K562 (cell line): ENCODE measurements around the gene ARMC6. TPM values are rescaled to one million over a fixed set of nuclear protein-coding genes. Genes with fewer than 3 reads are reported as not detected.
A peak's percentile ranks its signal among the peaks of the same experiment; 100 is the strongest.

Experiments
- CREBBP ChIP-seq: IDR thresholded peaks from one replicate; pipeline ENCODE4 v1.6.1; 2012; ENCODE audit warnings: low read depth, mild to moderate bottlenecking, control low read depth, inconsistent platforms, low read length
- FOS ChIP-seq: IDR thresholded peaks from 3 replicates; pipeline ENCODE4 v1.6.1; 2011; ENCODE audit not compliant: insufficient read length; ENCODE audit errors: extremely low read depth
- GABPB2 ChIP-seq: fragments of 250-450 bp; sonication (Bioruptor Pico); conservative IDR thresholded peaks from 2 replicates; pipeline ENCODE4 v1.5.1; 2021; ENCODE audit warnings: mild to moderate bottlenecking
- GATAD2A ChIP-seq: fragments of 450-650 bp; IDR thresholded peaks from 2 replicates; pipeline ENCODE4 v1.6.1; 2017
- KLF6 ChIP-seq: fragments of 250-450 bp; sonication (Bioruptor Pico); IDR thresholded peaks from 2 replicates; pipeline ENCODE4 v1.4.0; 2020; ENCODE audit warnings: mild to moderate bottlenecking, moderate library complexity, borderline replicate concordance
- MBD1 ChIP-seq: fragments of 250-450 bp; sonication (Bioruptor Pico); IDR thresholded peaks from 2 replicates; pipeline ENCODE4 v1.8.0; 2022; ENCODE audit warnings: inconsistent platforms
- MITF ChIP-seq: IDR thresholded peaks from 2 replicates; pipeline ENCODE4 v1.6.1; 2014; ENCODE audit warnings: antibody characterized with exemption
- MTF1 ChIP-seq: fragments of 250-450 bp; sonication (Bioruptor Pico); IDR thresholded peaks from 2 replicates; pipeline ENCODE4 v1.9.0; 2021; ENCODE audit warnings: moderate library complexity, mild to moderate bottlenecking, inconsistent platforms, borderline replicate concordance
- NRF1 ChIP-seq, 2 experiments: fragments of 450-650 bp; IDR thresholded peaks in 1 of 2; conservative IDR thresholded peaks in 1 of 2; 2 replicates each; pipeline ENCODE4 v1.6.1; 2014; ENCODE audit warnings: mild to moderate bottlenecking in 2 of 2
- POLR2H ChIP-seq: IDR thresholded peaks from 2 replicates; pipeline ENCODE4 v1.6.1; 2016; ENCODE audit warnings: missing genetic modification characterization, low read depth, mild to moderate bottlenecking, control low read depth, missing compliant biosample characterization, moderate library complexity
- SAFB ChIP-seq: fragments of 200-400 bp; formaldehyde crosslinking; IDR thresholded peaks from 2 replicates; pipeline ENCODE4 v1.6.1; 2017; ENCODE audit warnings: low read depth, low read length, borderline replicate concordance
- SLC30A9 ChIP-seq: fragments of 250-450 bp; sonication (Bioruptor Pico); IDR thresholded peaks from 2 replicates; pipeline ENCODE4 v1.8.0; 2022; ENCODE audit warnings: mild to moderate bottlenecking, moderate library complexity
- ZBTB12 ChIP-seq: fragments of 250-450 bp; sonication (Bioruptor Pico); IDR thresholded peaks from 2 replicates; pipeline ENCODE4 v1.4.0; 2020
- ZNF224 ChIP-seq: sonication (generic); formaldehyde crosslinking; IDR thresholded peaks from 2 replicates; pipeline ENCODE4 v1.8.0; 2022; ENCODE audit warnings: mild to moderate bottlenecking, missing genetic modification reagents
- ZNF263 ChIP-seq: sonication (generic); formaldehyde crosslinking; IDR thresholded peaks from 2 replicates; pipeline ENCODE4 v1.8.0; 2022; ENCODE audit warnings: mild to moderate bottlenecking, missing genetic modification reagents, borderline replicate concordance
- ZNF609 ChIP-seq: sonication (generic); formaldehyde crosslinking; IDR thresholded peaks from 2 replicates; pipeline ENCODE4 v1.8.1; 2023; ENCODE audit warnings: missing genetic modification reagents, mild to moderate bottlenecking, borderline replicate concordance
- polyA plus RNA-seq, 8 experiments: library from polyadenylated mRNA; depleted of rRNA in 4 of 8; stranded (reverse) in 5 of 8; unstranded in 3 of 8; fragments of >200 nt; fragmentation: Nextera tagmentation in 2 of 8; fragmentation: Illumina TruSeq in 1 of 8; extraction: Ambion mirVana in 2 of 8; extraction: Trizol in 1 of 8; gene quantifications; 2 replicates each; pipeline versions ENCODE4 v1.2.1 to v1.2.3, GENCODE V29; 2011 to 2014; ENCODE audit warnings: inconsistent platforms in 1 of 8, missing spikeins in 1 of 8
- total RNA-seq, 7 experiments: library from RNA; depleted of rRNA in 6 of 7; stranded (reverse); fragments of >200 nt in 6 of 7; fragmentation: Illumina TruSeq in 2 of 7; extraction: Trizol in 2 of 7; gene quantifications; 2 replicates each; pipeline versions ENCODE4 v1.2.1 to v1.2.3, GENCODE V29; 2011 to 2021; ENCODE audit warnings: low replicate concordance in 1 of 7
- TF ChIP-seq, protein P1 (sequence below): fragments of 450-650 bp; IDR thresholded peaks from 2 replicates; pipeline ENCODE4 v1.6.1; 2016; ENCODE audit warnings: low read depth, mild to moderate bottlenecking, moderate library complexity

The ARMC6 gene
- total and polyA plus RNA-seq, 9 of the 15 experiments (the other 6 are each of a cell fraction or from before 2014, with no cell fraction given): 2.1 to 93.4 (median 63.6) TPM

GRCh38 chr19:19059837-19060611 lies 26.6 kb downstream of the ARMC6 start (continued):
- TF ChIP-seq ZNF263 (CRISPR knock-in tag) (no peak), FOS (no peak), MBD1 (CRISPR knock-in tag) (no peak), ZNF609 (CRISPR knock-in tag) (peak; percentile 87; the same call in 1 of the 2 replicates), POLR2H (no peak; the same call in none of the 2 replicates), GABPB2 (CRISPR knock-in tag) (no peak), GATAD2A (no peak; the same call in 1 of the 2 replicates), CREBBP (no peak), NRF1 (conservative IDR thresholded peaks at IDR 0.05 in 1 of 2, IDR thresholded peaks at IDR 0.05 in 1 of 2) (peak in 1 of 2 experiments; percentile 38), MITF (peak; percentile 72; the same call in 1 of the 2 replicates), MTF1 (no peak), KLF6 (CRISPR knock-in tag) (no peak), SAFB (no peak), SLC30A9 (CRISPR knock-in tag) (no peak), ZNF224 (no peak), ZBTB12 (no peak)
- TF ChIP-seq, protein P1, sequence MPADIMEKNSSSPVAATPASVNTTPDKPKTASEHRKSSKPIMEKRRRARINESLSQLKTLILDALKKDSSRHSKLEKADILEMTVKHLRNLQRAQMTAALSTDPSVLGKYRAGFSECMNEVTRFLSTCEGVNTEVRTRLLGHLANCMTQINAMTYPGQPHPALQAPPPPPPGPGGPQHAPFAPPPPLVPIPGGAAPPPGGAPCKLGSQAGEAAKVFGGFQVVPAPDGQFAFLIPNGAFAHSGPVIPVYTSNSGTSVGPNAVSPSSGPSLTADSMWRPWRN: peak; percentile 75
